ENCODE measurements around the gene GRAMD2B.
"Not testable (repeated sequence)": the region's sequence is repeated elsewhere in the genome, so short reads cannot be mapped to it uniquely, and the experiment has no call there.

GRAMD2B gene

DNA sequence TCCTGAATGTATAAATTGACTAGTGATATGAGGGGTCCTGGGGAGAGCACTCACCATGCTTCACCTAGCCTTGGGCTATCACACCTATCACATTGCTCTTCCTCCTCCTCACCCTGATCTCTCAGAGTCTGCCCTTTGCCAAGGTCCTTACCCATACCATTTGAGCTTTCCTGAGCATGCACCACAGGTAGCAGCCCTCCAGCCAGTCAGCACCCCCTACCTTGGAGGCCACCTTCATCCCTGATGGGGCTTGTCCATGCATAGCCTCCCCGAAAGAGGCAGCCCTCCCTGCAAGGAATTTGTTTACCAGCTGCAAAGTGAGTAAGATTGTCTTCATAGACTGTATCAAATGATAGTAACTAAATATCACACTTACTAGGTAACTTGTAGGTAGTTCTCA is 88.8 kb downstream of the GRAMD2B start:
- no peak for DNase-seq (ENCODE audit: low spot score)

GRCh38 chr5:126512451-126512850 is 89.2 kb downstream of the GRAMD2B start:
- DNase-seq (ENCODE audit: low spot score) = no peak

DNA sequence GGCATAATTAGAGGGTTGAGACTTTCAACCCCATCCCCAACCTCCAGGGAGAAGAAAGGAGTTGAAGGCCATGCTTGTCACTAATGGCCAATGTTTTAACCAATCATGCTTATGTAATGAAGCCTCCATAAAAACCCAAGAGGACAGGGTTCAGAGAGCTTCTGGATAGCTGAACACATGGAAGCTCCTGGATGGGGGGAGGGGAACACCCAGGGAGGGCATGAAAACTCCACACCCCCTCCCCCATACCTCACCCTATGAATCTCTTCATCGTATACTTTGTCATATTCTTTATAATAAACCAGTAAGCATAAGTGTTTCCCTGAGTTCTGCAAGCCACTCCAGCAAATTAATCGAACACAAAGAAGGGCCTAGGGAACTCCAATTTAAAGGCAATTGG is 90.1 kb downstream of the GRAMD2B start:
- no peak for DNase-seq (ENCODE audit: low spot score)

- no peak for DNase-seq (ENCODE audit: low spot score)
Observed at GRCh38 chr5:126513703-126514102, 90.5 kb downstream of the GRAMD2B start.

DNA sequence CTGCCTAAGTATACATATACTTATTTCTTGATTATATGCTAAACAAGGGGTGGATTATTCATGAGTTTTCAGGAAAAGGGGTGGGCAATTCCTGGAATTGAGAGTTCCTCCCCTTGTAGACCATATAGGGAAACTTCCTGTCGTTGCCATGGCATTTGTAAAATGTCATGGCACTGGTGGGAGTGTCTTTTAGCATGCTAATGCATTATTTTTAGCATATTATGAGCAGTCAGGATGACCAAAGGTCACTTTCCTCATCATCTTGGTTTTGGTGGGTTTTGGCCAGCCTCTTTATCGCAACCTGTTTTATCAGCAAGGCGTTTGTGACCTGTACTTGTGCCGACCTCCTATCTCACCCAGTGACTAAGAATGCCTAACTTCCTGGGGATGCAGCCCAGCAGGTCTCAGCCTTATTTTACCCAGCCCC is 90.9 kb downstream of the GRAMD2B start:
- DNase-seq (ENCODE audit: low spot score) = no peak

- DNase-seq (ENCODE audit: low spot score) = no peak
Observed at GRCh38 chr5:126514558-126515141, 91.4 kb downstream of the GRAMD2B start.

DNA sequence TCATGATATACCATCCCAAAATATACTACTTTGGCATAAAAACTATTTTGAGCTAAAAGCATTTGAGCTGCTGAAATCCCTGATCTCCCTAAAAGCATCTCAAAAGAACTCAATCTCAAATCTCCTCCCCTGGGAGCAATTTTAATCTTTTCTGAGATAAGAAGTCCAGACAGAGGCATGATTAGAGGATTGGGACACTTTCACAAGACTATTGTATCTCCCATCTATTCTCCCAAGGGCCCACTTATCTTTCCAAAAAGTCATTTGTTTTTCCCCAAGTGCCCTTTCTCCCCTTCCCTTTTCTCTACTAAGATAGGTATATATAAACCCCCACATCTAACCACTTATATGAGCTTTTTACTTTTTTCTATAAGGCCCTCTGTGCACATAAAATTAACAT is 92.1 kb downstream of the GRAMD2B start:
- no peak for DNase-seq (ENCODE audit: low spot score)

GRCh38 chr5:126516133-126516532 is 92.9 kb downstream of the GRAMD2B start:
- DNase-seq (ENCODE audit: low spot score) = no peak

- DNase-seq (ENCODE audit: low spot score) = no peak
Observed at GRCh38 chr5:126516852-126517251, 93.6 kb downstream of the GRAMD2B start.

- not testable (repeated sequence) for DNase-seq (ENCODE audit: low spot score)
Observed at GRCh38 chr5:126519223-126519622, 96.0 kb downstream of the GRAMD2B start.

DNA sequence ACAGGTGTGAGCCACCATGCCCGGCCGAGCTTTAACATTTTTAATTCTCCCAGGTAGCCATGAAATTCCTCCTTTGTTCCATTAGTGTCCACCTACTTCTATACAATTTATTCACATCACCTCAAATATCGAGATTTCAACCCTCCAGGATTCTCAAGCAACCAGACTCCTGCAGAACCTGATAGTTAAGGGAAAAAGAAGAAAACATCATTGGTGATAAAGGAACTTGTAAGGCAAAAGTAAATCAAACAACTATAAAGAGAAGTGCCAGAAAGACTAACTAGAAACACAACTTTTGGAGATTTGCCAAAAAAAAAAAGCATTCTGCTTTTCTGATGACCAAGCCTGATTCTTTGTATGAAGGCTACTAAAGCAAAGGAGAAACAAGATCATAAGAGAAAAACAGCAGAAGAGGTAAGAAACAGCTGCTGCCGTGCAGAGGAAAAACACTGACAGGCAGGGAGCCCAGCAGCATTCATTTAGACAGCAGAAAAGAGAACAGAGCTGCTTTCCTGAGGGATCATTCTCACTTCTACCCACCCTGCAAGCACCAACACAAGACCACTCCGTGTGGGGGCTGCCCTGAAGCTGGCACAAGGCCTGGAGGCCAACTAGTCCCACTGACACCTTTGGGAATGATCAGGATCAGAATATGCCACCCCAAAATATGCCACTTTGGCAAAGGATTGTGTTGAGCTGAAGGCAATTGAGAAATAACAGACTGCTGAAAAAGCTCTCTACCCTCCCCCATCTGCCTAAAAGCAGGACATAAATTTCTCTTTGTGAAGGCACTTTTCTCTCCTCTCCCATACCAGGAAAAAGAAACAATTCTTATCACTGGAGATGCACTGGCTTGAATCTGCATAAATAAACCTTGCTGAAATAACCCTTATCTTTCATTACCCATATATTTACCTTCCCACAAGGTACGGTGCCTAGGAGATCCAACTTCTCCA is 96.7 kb downstream of the GRAMD2B start:
- no peak for DNase-seq (ENCODE audit: low spot score)

DNA sequence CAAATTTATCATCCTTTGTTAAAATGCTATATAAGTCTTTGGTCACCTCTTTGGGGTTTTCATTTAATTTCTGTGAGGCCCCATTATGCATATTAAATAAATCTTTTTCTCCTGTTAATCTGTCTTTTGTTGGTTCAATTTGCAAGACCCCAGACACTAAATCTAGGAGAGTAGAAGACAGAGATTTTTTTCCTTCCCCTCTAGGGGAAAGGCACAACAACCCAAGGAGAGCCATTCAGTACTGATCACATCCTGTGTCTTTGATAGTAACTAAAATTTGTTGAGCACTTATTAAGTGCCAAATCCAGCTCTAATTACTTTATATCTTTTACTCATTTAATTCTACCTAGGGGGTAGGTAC is 97.4 kb downstream of the GRAMD2B start:
- DNase-seq (ENCODE audit: low spot score) = no peak

- no peak for DNase-seq (ENCODE audit: low spot score)
Observed at GRCh38 chr5:126521130-126521529, 97.9 kb downstream of the GRAMD2B start.

DNA sequence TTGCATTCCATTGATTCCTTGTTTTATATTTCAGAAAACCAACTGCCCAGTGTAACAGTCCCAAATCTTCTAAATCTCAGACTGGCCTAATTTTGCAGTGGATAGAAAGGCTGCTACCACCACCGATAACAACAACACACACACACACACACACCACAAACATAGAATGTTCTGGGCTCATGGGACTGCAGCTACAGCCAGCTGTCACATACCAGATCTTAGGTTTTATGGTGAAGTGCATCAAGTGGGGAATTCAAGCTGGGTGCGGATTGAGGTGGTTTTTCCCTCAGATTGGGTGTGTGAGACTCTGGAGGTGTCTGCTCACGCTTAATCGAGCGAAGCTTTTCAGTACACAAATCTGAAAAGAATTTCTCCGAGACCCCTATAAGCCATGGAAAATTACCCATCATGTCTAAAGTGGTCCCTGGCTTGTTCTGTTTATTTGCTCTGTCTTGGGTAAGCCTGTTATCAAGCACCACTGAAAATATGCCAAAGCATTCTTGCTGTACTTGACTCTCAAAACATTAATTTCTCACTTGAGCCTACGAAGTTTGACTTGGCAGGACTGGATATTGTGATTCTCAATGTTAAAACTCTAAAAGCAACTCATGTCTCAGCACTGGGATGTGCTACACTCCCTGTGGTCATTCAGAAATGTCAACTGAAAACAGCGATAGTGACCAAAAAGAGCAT is 100.8 kb downstream of the GRAMD2B start:
- no peak for DNase-seq (ENCODE audit: low spot score)

- DNase-seq (ENCODE audit: low spot score) = peak; percentile 65
Observed at GRCh38 chr5:126525630-126526245, 102.5 kb downstream of the GRAMD2B start.

DNA sequence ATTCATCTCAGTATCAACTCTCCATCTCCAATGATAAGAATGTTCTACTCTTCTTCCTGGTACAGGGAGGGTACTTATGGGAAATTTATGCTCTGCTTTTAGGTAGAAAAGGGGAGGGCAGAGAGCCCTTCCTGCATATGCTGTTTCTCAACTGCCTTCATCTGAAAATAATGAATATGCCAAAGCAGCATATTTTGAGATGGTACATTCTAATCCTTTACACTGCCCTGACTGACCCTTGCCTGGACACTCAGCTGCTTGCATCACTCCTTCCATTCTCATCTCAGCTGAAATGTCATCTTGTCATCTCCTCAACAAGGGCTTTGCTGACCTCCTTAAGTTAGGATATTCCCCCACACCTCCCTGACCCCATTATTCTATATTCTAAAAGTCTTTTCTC is 103.3 kb downstream of the GRAMD2B start:
- no peak for DNase-seq (ENCODE audit: low spot score)

- no peak for DNase-seq (ENCODE audit: low spot score)
Observed at GRCh38 chr5:126527158-126527557, 103.9 kb downstream of the GRAMD2B start.

DNA sequence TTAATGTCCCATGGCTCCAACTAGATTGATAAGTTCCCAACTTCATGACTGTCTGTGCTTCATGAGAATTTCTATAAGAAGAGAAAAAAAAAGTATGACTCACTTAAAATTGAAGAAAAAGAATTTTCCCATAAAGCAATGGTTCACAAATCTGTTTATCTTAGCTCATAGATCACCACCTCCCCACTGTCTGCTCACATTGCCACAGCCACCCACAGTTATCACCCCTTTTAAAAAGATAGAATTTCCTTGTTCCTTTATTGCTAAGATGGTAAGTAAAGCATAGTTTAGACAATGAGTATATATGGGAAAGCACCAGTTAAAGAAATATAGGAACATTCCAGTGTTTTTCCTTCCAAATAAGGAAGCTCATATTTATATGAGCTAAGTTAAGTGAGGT is 104.7 kb downstream of the GRAMD2B start:
- no peak for DNase-seq (ENCODE audit: low spot score)

- DNase-seq (ENCODE audit: low spot score) = no peak
Observed at GRCh38 chr5:126531543-126532120, 108.4 kb downstream of the GRAMD2B start.

DNA sequence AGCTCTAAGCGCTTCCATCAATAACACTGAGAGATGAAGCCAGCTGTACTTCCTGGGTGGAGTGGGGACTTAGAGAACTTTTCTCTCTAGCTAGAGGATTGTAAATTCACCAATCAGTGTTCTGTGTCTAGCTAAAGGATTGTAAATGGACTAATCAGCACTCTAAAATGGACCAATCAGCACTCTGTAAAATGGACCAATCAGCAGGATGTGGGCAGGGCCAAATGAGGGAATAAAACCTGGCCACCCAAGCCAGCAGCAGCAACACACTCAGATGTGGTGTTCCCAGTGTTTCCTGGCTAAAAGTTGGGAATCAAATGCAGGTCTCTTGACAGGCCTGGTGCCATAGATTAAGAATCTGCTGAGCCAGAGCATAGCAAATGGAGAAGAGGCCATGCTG is 111.3 kb downstream of the GRAMD2B start:
- no peak for DNase-seq (ENCODE audit: low spot score)

GRCh38 chr5:126535856-126536545 is 112.8 kb downstream of the GRAMD2B start:
- no peak for DNase-seq (ENCODE audit: low spot score)

DNA sequence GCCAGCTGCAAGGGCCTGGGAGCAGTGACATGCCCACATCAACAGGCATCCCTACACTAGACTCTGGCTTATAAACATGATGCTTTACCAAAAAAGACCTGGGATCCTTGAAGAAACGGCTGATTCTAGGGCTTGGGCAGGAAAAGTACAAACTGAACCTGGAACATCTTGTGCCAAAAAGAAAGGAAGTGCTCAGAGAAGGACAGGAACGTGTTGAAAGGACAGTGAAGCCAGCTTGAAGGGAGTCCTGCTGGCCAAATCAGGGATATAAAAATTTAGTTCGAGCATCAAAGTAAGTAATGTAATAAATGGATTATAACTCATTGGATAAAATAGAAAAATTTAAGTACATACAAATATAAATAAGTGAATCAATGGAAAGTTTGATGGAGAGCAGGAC is 113.7 kb downstream of the GRAMD2B start:
- DNase-seq (ENCODE audit: low spot score) = no peak

Data from LoVo (cell line).